Mammary epithelial cell (primary cell): Measurements from ENCODE around the gene MYL3.

ENCODE experiments used
- EZH2 ChIP-seq: IDR thresholded peaks from 2 replicates; pipeline ENCODE4 v1.6.1; 2012; ENCODE audit warnings: low read length, inconsistent platforms, borderline replicate concordance
- TF ChIP-seq, protein P1 (sequence below), 2 donors: IDR thresholded peaks in 1 of 2; conservative IDR thresholded peaks in 1 of 2; 2 replicates each; pipeline ENCODE4 v1.5.1; 2011 to 2012; ENCODE audit warnings: inconsistent platforms in 2 of 2, low read length in 2 of 2, mild to moderate bottlenecking in 2 of 2, control low read depth in 1 of 2, low read depth in 1 of 2; ENCODE audit not compliant: insufficient read depth in 1 of 2; ENCODE audit errors: extremely low read depth in 1 of 2

DNA sequence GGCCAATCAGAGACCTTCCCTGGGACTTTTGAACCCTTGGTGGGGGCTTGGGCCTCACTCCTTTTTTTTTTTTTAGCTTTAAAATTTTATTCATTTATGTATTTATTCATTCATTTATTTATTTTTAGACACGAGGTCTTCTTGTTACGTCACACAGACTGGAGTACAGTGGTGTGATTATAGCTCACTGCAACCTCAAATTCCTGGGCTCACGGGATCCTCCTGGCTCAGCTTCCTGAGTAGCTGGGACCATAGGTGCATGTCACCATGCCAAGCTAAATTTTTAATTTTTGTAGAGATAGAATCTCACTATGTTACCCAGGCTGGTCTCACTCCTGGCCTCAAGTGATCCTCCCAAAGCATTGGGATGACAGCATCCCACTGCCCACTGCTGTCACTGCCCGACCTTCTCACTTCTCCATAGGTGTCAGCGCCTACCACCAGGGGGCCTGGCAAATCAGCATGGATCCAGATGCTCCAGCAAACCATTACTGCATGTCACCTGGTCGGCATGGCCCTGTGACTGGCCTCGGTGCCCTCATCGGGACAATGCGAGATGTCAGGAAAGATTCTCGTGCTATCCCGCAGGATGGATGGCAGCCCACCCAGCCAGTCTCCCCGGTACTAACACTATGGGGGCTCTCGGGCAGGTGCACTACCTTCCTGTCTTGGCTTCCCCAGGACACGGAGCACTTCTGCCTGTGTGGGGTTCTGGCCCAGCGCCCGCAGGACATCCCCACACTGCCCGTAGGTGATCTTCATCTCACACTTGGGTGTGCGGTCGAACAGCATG, 3.0 kb downstream of the MYL3 start:
- TF ChIP-seq, protein P1, sequence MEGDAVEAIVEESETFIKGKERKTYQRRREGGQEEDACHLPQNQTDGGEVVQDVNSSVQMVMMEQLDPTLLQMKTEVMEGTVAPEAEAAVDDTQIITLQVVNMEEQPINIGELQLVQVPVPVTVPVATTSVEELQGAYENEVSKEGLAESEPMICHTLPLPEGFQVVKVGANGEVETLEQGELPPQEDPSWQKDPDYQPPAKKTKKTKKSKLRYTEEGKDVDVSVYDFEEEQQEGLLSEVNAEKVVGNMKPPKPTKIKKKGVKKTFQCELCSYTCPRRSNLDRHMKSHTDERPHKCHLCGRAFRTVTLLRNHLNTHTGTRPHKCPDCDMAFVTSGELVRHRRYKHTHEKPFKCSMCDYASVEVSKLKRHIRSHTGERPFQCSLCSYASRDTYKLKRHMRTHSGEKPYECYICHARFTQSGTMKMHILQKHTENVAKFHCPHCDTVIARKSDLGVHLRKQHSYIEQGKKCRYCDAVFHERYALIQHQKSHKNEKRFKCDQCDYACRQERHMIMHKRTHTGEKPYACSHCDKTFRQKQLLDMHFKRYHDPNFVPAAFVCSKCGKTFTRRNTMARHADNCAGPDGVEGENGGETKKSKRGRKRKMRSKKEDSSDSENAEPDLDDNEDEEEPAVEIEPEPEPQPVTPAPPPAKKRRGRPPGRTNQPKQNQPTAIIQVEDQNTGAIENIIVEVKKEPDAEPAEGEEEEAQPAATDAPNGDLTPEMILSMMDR (conservative IDR thresholded peaks at IDR 0.05 in 1 of 2, IDR thresholded peaks at IDR 0.05 in 1 of 2; ENCODE audit: extremely low read depth in 1 of 2, insufficient read depth in 1 of 2, low read depth in 1 of 2, low read length in 2 of 2), result peak; percentile 48 to 49
- TF ChIP-seq EZH2, result no peak
